GM23338 (cell line): ENCODE results near the gene RAD51B. TPM values are rescaled to one million over a fixed set of nuclear protein-coding genes. Genes with fewer than 3 reads are reported as not detected.
A peak's percentile ranks its signal among the peaks of the same experiment; 100 is the strongest.

Experiments
- ATAC-seq: fragments of 200-7000 bp; cut with Tn5 transposase; 3 replicates; pipeline ENCODE4 v1.9.1; 2020
- DNase-seq: peaks from one replicate; pipeline ENCODE4 v3.0.0-alpha.2; 2015; ENCODE audit warnings: low spot score
- H2AFZ ChIP-seq: fragments of 200-600 bp; sonication (generic); 2 replicates; pipeline ENCODE4 v1.8.0; 2016; ENCODE audit warnings: antibody characterized with exemption, mild to moderate bottlenecking, moderate library complexity
- H3F3A ChIP-seq: fragments of 200-600 bp; sonication (generic); replicated peaks from 2 replicates; pipeline ENCODE4 v1.8.0; 2017; ENCODE audit warnings: antibody characterized with exemption, mixed run types, low read depth
- H3K27ac ChIP-seq: fragments of 200-600 bp; sonication (generic); 2 replicates; pipeline ENCODE4 v1.6.1; 2016; ENCODE audit warnings: low read depth
- H3K27me3 ChIP-seq: fragments of 200-600 bp; sonication (generic); 2 replicates; pipeline ENCODE4 v1.8.0; 2016; ENCODE audit warnings: mild to moderate bottlenecking, mixed run types, moderate library complexity; ENCODE audit not compliant: insufficient read depth
- H3K36me3 ChIP-seq: fragments of 200-600 bp; sonication (generic); 2 replicates; pipeline ENCODE4 v1.8.0; 2016; ENCODE audit warnings: mild to moderate bottlenecking; ENCODE audit not compliant: insufficient read depth
- H3K4me1 ChIP-seq: fragments of 200-600 bp; sonication (generic); 2 replicates; pipeline ENCODE4 v1.8.0; 2016; ENCODE audit warnings: mild to moderate bottlenecking, moderate library complexity; ENCODE audit not compliant: insufficient read depth
- H3K4me2 ChIP-seq: fragments of 200-600 bp; sonication (generic); 2 replicates; pipeline ENCODE4 v1.7.1; 2017; ENCODE audit warnings: mixed run types
- H3K4me3 ChIP-seq: fragments of 200-600 bp; sonication (generic); 2 replicates; pipeline ENCODE4 v1.6.1; 2016; ENCODE audit warnings: mixed run types
- H3K79me2 ChIP-seq: fragments of 200-600 bp; sonication (generic); replicated peaks from 2 replicates; pipeline ENCODE4 v1.8.0; 2017; ENCODE audit warnings: mild to moderate bottlenecking; ENCODE audit not compliant: insufficient read depth
- H3K9me2 ChIP-seq: fragments of 200-600 bp; sonication (generic); 2 replicates; pipeline ENCODE4 v1.8.0; 2017; ENCODE audit not compliant: insufficient read depth
- H4K20me1 ChIP-seq: fragments of 200-600 bp; sonication (generic); replicated peaks from 2 replicates; pipeline ENCODE4 v1.8.0; 2017; ENCODE audit warnings: mild to moderate bottlenecking; ENCODE audit not compliant: insufficient read depth
- H3K27ac Mint-ChIP-seq: 2 replicates; pipeline ENCODE4 v1.8.0; 2020; ENCODE audit warnings: inconsistent platforms, mild to moderate bottlenecking, moderate library complexity, mixed read lengths
- H3K27me3 Mint-ChIP-seq: 3 replicates; pipeline ENCODE4 v1.8.0; 2022; ENCODE audit warnings: low read depth, mild to moderate bottlenecking, moderate library complexity, mixed read lengths, inconsistent platforms; ENCODE audit not compliant: insufficient read depth, poor library complexity
- H3K36me3 Mint-ChIP-seq: 3 replicates; pipeline ENCODE4 v1.8.0; 2021; ENCODE audit warnings: low read depth, mild to moderate bottlenecking, inconsistent platforms, moderate library complexity, mixed read lengths
- H3K4me1 Mint-ChIP-seq: 3 replicates; pipeline ENCODE4 v1.8.0; 2020; ENCODE audit warnings: mild to moderate bottlenecking, inconsistent platforms, mixed read lengths
- H3K4me3 Mint-ChIP-seq: 3 replicates; pipeline ENCODE4 v1.8.0; 2021; ENCODE audit warnings: moderate library complexity, mild to moderate bottlenecking, inconsistent platforms, mixed read lengths
- H3K9me3 Mint-ChIP-seq: 3 replicates; pipeline ENCODE4 v1.8.0; 2020; ENCODE audit warnings: moderate library complexity, mild to moderate bottlenecking, inconsistent platforms, mixed read lengths
- CTCF ChIP-seq, 2 experiments: fragments of 200-600 bp in 1 of 2; sonication (generic) in 1 of 2; conservative IDR thresholded peaks; 2 replicates each; pipeline versions ENCODE4 v1.5.1 to v1.6.1; 2016 to 2017; ENCODE audit warnings: antibody characterized with exemption in 2 of 2, low read depth in 2 of 2, mild to moderate bottlenecking in 2 of 2, moderate library complexity in 1 of 2
- EZH2phosphoT487 ChIP-seq: fragments of 200-600 bp; sonication (generic); IDR thresholded peaks from one replicate; pipeline ENCODE4 v1.8.1; 2018; ENCODE audit warnings: antibody characterized with exemption; ENCODE audit not compliant: unreplicated experiment
- NANOG ChIP-seq: IDR thresholded peaks from 2 replicates; pipeline ENCODE4 v1.6.1; 2016; ENCODE audit warnings: antibody characterized with exemption, borderline replicate concordance
- POLR2AphosphoS5 ChIP-seq: IDR thresholded peaks from 2 replicates; pipeline ENCODE4 v1.6.1; 2016; ENCODE audit warnings: antibody characterized with exemption, low read depth
- REST ChIP-seq: IDR thresholded peaks from one replicate; pipeline ENCODE4 v1.6.1; 2018; ENCODE audit warnings: antibody characterized with exemption; ENCODE audit not compliant: unreplicated experiment
- STAT1 ChIP-seq: IDR thresholded peaks from one replicate; pipeline ENCODE4 v1.6.1; 2016; ENCODE audit warnings: antibody characterized with exemption; ENCODE audit not compliant: unreplicated experiment
- ZNF114 ChIP-seq: fragments of 250-450 bp; sonication (Bioruptor Pico); IDR thresholded peaks from 2 replicates; pipeline ENCODE4 v1.5.0; 2020; ENCODE audit warnings: mild to moderate bottlenecking, moderate library complexity
- ZNF462 ChIP-seq: fragments of 250-450 bp; sonication (Bioruptor Pico); IDR thresholded peaks from 2 replicates; pipeline ENCODE4 v1.5.0; 2020; ENCODE audit warnings: mild to moderate bottlenecking, moderate library complexity
- polyA plus RNA-seq: library from polyadenylated mRNA; unstranded; fragments of >200 nt; fragmentation: Nextera tagmentation; extraction: Ambion mirVana; gene quantifications from 2 replicates; pipeline ENCODE4 v1.2.1, GENCODE V29; 2016
- total RNA-seq: library from RNA; depleted of rRNA; stranded (reverse); fragments of >200 nt; shearing (Covaris generic); gene quantifications from 2 replicates; pipeline ENCODE4 v1.2.3, GENCODE V29; 2014

The RAD51B gene
- total and polyA plus RNA-seq, 2 experiments from 2014 or later: 15.7 to 29.1 TPM

- no peak for TF ChIP-seq REST
- no peak for TF ChIP-seq STAT1
- TF ChIP-seq ZNF114 (CRISPR knock-in tag): no peak
- TF ChIP-seq POLR2AphosphoS5: no peak
Measured at GRCh38 chr14:68461086-68461485, 641.5 kb downstream of the RAD51B start (continued).

GRCh38 chr14:68462683-68463082, 643.1 kb downstream of the RAD51B start:
- no peaks in the 10 kb centered on the region for H3K36me3 Mint-ChIP-seq
- no peaks in the 10 kb centered on the region for H4K20me1 ChIP-seq
- TF ChIP-seq STAT1 (no peak), CTCF (conservative IDR thresholded peaks at IDR 0.05; ENCODE audit: low read depth in 2 of 2) (peak in 1 of 2 experiments; percentile 29; a peak in 1 of 4 replicates)
- H3K4me1 Mint-ChIP-seq: peaks cover 10% of the 10 kb centered on the region
- no peaks in the 10 kb centered on the region for H3F3A ChIP-seq
- ATAC-seq (no peak), DNase-seq (no peak)
- H3K27ac ChIP-seq: no peak overlapping the region; the same call in 1 of the 2 replicates
- peaks cover 12% of the 10 kb centered on the region for H3K4me1 ChIP-seq
- no peaks in the 10 kb centered on the region for H3K36me3 ChIP-seq
- no peak overlapping the region for H3K4me2 ChIP-seq
- no peak overlapping the region for H3K4me3 ChIP-seq
- no peak overlapping the region for H3K27ac Mint-ChIP-seq
- H3K9me2 ChIP-seq: no peaks in the 10 kb centered on the region
- no peak overlapping the region for H3K4me3 Mint-ChIP-seq
- H3K27me3 Mint-ChIP-seq: no peaks in the 10 kb centered on the region
- no peaks in the 10 kb centered on the region for H3K9me3 Mint-ChIP-seq
- no peaks in the 10 kb centered on the region for H3K27me3 ChIP-seq
- no peak overlapping the region for H2AFZ ChIP-seq
- H3K79me2 ChIP-seq: no peaks in the 10 kb centered on the region

GRCh38 chr14:68463299-68463698, 643.7 kb downstream of the RAD51B start:
- H3K9me2 ChIP-seq: 0 out of 2 replicates have a peak, but pooled peaks cover 3% of the 10 kb centered on the region
- H3K4me3 Mint-ChIP-seq: no peak overlapping the region
- ATAC-seq (no peak), DNase-seq (no peak)
- H3K4me1 Mint-ChIP-seq: peaks cover 10% of the 10 kb centered on the region
- H3K4me2 ChIP-seq: no peak overlapping the region
- H3K4me3 ChIP-seq: no peak overlapping the region
- H3K36me3 ChIP-seq: no peaks in the 10 kb centered on the region
- no peak overlapping the region for H3K27ac Mint-ChIP-seq
- no peaks in the 10 kb centered on the region for H3K36me3 Mint-ChIP-seq
- no peaks in the 10 kb centered on the region for H4K20me1 ChIP-seq
- H3K4me1 ChIP-seq: peaks cover 12% of the 10 kb centered on the region
- no peaks in the 10 kb centered on the region for H3K79me2 ChIP-seq
- H3K9me3 Mint-ChIP-seq: no peaks in the 10 kb centered on the region
- H3K27ac ChIP-seq: no peak overlapping the region
- H2AFZ ChIP-seq: no peak overlapping the region
- H3K27me3 Mint-ChIP-seq: no peaks in the 10 kb centered on the region
- no peaks in the 10 kb centered on the region for H3F3A ChIP-seq
- no peaks in the 10 kb centered on the region for H3K27me3 ChIP-seq
- no peak for TF ChIP-seq ZNF114 (CRISPR knock-in tag)
- TF ChIP-seq EZH2phosphoT487: no peak
- no peak for TF ChIP-seq ZNF462 (CRISPR knock-in tag)
- no peak for TF ChIP-seq NANOG
